Ovary (tissue), 9 donors: ENCODE measurements around the gene FAM9C. TPM values are rescaled to one million over a fixed set of nuclear protein-coding genes. Genes with fewer than 3 reads are reported as not detected.

Experiments used
- DNase-seq, 5 donors: peaks; one replicate each; pipeline ENCODE4 v3.0.0-alpha.2; 2019 to 2020
- H3K27ac ChIP-seq, 2 donors: fragments of 200-600 bp; one replicate each; pipeline versions ENCODE4 v1.5.1 to v1.8.0; 2019 to 2022
- H3K27me3 ChIP-seq: fragments of 200-600 bp; one replicate; pipeline ENCODE4 v1.8.0; 2022
- H3K36me3 ChIP-seq: fragments of 200-600 bp; sonication (generic); one replicate; pipeline ENCODE4 v1.5.1; 2019
- H3K4me1 ChIP-seq: one replicate; pipeline ENCODE4 v1.8.1; 2013; ENCODE audit warnings: mild to moderate bottlenecking, moderate library complexity; ENCODE audit not compliant: insufficient read depth
- H3K4me3 ChIP-seq: fragments of 200-600 bp; sonication (generic); one replicate; pipeline ENCODE4 v1.5.1; 2017
- H3K9me3 ChIP-seq, 2 donors: fragments of 200-600 bp in 1 of 2; sonication (generic) in 1 of 2; one replicate each; pipeline versions ENCODE4 v1.5.1 to v1.8.1; 2013 to 2019; ENCODE audit warnings: mild to moderate bottlenecking in 1 of 2, moderate library complexity in 1 of 2
- EP300 ChIP-seq: sonication (generic); formaldehyde crosslinking; IDR thresholded peaks from one replicate; pipeline ENCODE4 v1.6.1; 2017; ENCODE audit warnings: antibody characterized with exemption
- POLR2A ChIP-seq: fragments of 450-650 bp; IDR thresholded peaks from one replicate; pipeline ENCODE4 v1.6.1; 2017; ENCODE audit warnings: antibody characterized with exemption, mild to moderate bottlenecking, moderate library complexity
- WGBS, 3 donors: extraction: QIAGEN DNeasy Blood & Tissue Kit in 1 of 3; methylation state at CpG; one replicate each; pipeline versions ENCODE4 v1.1.5 to v1.1.7; 2013 to 2017; 5-methylcytosine and 5-hydroxymethylcytosine counted together
- intact Hi-C, 4 donors: fragments of 100-400 bp; cut with DNase I; formaldehyde crosslinking; loops; one replicate each; pipeline versions ENCODE4 v1.11.0 to v1.15.1; 2022 to 2023
- polyA plus RNA-seq, 2 donors: library from polyadenylated mRNA; stranded (reverse); fragments of 200-250 nt in 1 of 2; fragments of 350-450 nt in 1 of 2; fragmentation: Illumina TruSeq in 1 of 2; extraction: RNeasy Lipid Tissue Mini Kit (QIAGEN cat#74804) in 1 of 2; gene quantifications; one replicate each; pipeline ENCODE4 v1.2.3, GENCODE V29; 2013 to 2014
- total RNA-seq, 7 donors: library from RNA; depleted of rRNA in 2 of 7; stranded (reverse); fragments of >200 nt in 2 of 7; fragmentation: NEBNext Ultra II Directional in 3 of 7; extraction: Animal tissue kit (Norgen Biotek cat#: 25700) in 3 of 7; gene quantifications; one replicate each; pipeline versions ENCODE4 v1.1.0 to v1.2.4, GENCODE V29; 2016 to 2023
- TF ChIP-seq, protein P1 (sequence below), 3 donors: fragments of 450-650 bp in 2 of 3; fragments of 200-600 bp in 1 of 3; IDR thresholded peaks; one replicate each; pipeline versions ENCODE4 v1.5.1 to v1.8.0; 2016 to 2022; ENCODE audit warnings: antibody characterized with exemption in 3 of 3, mild to moderate bottlenecking in 1 of 3
- donor health status: DM: no; HTN: no; CAD: no; lungs with moderate emphysema.
- donor health status: DM: no; HTN: no; CAD: no.
- donor health status: Bipolar disorder and iron deficiency.
- donor health status: DM: yes; HTN: yes; CAD: no.
- donor health status: DM: no; HTN: no; CAD: no.
- donor health status: DM: yes; HTN: yes; CAD: no.

The FAM9C gene
- total and polyA plus RNA-seq, 9 donors = 0.10 to 1.6 (median 0.87) TPM; not detected in 4

DNA sequence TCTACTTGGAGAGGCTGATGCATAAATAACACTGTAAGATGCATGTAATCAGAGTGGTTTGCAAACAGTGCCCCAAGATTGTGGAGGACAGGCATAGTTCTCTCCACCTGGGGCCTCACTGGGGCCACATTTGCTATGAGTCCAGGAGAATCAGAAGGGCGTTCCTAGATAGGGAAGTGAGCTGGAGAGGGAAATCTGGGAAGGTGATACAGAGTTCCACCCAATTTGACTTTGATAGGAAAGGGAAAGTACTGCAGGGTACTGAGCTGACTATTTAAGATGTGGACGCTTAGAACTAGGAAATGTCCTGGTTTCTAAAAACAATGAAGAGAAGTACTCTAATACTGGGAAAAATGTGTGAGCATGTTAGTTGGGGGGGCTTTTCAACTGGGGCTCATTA lies 33.9 kb downstream of the FAM9C start:
- DNase-seq = no peak
- intact Hi-C loops = no loop called here
- Histone ChIP-seq H3K4me1 (peaks cover 6% of the 10 kb centered on the region), H3K27me3 (no peaks in the 10 kb centered on the region), H3K9me3 (no peaks in the 10 kb centered on the region), H3K36me3 (no peaks in the 10 kb centered on the region), H3K4me3 (no peak overlapping the region), H3K27ac (no peak overlapping the region)
- TF ChIP-seq EP300 (no peak), POLR2A (no peak)
- TF ChIP-seq, protein P1, sequence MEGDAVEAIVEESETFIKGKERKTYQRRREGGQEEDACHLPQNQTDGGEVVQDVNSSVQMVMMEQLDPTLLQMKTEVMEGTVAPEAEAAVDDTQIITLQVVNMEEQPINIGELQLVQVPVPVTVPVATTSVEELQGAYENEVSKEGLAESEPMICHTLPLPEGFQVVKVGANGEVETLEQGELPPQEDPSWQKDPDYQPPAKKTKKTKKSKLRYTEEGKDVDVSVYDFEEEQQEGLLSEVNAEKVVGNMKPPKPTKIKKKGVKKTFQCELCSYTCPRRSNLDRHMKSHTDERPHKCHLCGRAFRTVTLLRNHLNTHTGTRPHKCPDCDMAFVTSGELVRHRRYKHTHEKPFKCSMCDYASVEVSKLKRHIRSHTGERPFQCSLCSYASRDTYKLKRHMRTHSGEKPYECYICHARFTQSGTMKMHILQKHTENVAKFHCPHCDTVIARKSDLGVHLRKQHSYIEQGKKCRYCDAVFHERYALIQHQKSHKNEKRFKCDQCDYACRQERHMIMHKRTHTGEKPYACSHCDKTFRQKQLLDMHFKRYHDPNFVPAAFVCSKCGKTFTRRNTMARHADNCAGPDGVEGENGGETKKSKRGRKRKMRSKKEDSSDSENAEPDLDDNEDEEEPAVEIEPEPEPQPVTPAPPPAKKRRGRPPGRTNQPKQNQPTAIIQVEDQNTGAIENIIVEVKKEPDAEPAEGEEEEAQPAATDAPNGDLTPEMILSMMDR (IDR thresholded peaks at IDR 0.05) = no peak
- WGBS, 3 donors = 63 to 77% (median 71%) methylated on average over 2 of the region's 2 CpGs

- DNase-seq = no peak
- no peaks in the 10 kb centered on the region for H3K9me3 ChIP-seq
- intact Hi-C loops = no loop called here
- no peak overlapping the region for H3K27ac ChIP-seq
- H3K4me3 ChIP-seq = no peak overlapping the region
- TF ChIP-seq, protein P1 (IDR thresholded peaks at IDR 0.05) = no peak
- no peak for TF ChIP-seq EP300
- no peaks in the 10 kb centered on the region for H3K36me3 ChIP-seq
- H3K27me3 ChIP-seq = no peaks in the 10 kb centered on the region
- 79 to 85% (median 80%) methylated on average over 8 of the region's 8 CpGs for WGBS, 3 donors
- peaks cover 6% of the 10 kb centered on the region for H3K4me1 ChIP-seq
Observed at GRCh38 chrX:13009844-13010243, 34.6 kb downstream of the FAM9C start.

DNA sequence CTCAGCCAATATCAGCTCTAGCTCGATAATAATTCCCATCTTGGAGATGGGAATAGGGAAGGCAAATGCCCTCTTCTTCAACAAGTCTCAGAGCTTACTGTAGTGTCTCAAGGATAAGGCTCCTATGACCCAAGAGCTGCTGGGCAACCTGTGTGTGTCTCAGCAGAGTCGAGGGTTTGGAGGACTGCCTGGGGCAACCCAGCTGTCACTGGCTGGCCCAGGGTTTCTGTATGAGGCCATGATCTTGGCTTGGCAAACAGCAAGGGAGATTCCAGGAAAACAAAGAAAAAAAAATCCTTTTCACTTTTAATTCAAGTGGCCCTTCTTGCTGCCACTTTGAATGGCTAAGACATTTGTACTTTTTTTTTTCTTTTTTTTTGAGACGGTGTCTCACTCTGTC lies 35.1 kb downstream of the FAM9C start:
- Histone ChIP-seq H3K4me1 (peaks cover 4% of the 10 kb centered on the region), H3K4me3 (no peak overlapping the region), H3K27me3 (no peaks in the 10 kb centered on the region), H3K27ac (no peak overlapping the region), H3K36me3 (no peaks in the 10 kb centered on the region), H3K9me3 (no peaks in the 10 kb centered on the region)
- TF ChIP-seq POLR2A (no peak), EP300 (no peak)
- TF ChIP-seq, protein P1 (IDR thresholded peaks at IDR 0.05) = no peak
- intact Hi-C loops = no loop called here
- DNase-seq = no peak
- 47 to 52% (median 49%) methylated on average over 3 of the region's 3 CpGs for WGBS, 3 donors

GRCh38 chrX:13008851-13009250 lies 35.6 kb downstream of the FAM9C start:
- no peak overlapping the region for H3K4me3 ChIP-seq
- no peak for TF ChIP-seq POLR2A
- no peak for TF ChIP-seq EP300
- TF ChIP-seq, protein P1 (IDR thresholded peaks at IDR 0.05) = no peak
- 71 to 75% (median 73%) methylated on average over 3 of the region's 3 CpGs for WGBS, 3 donors
- H3K27me3 ChIP-seq = no peaks in the 10 kb centered on the region
- no peaks in the 10 kb centered on the region for H3K36me3 ChIP-seq
- DNase-seq = no peak
- H3K27ac ChIP-seq = no peak overlapping the region
- no peaks in the 10 kb centered on the region for H3K9me3 ChIP-seq
- intact Hi-C loops = no loop called here
- H3K4me1 ChIP-seq = peaks cover 4% of the 10 kb centered on the region

- TF ChIP-seq, protein P1 (IDR thresholded peaks at IDR 0.05) = no peak
- TF ChIP-seq POLR2A (no peak), EP300 (no peak)
- intact Hi-C loops = no loop called here
- Histone ChIP-seq H3K9me3 (no peaks in the 10 kb centered on the region), H3K27ac (no peak overlapping the region), H3K36me3 (no peaks in the 10 kb centered on the region), H3K4me3 (no peak overlapping the region), H3K4me1 (peaks cover 4% of the 10 kb centered on the region), H3K27me3 (no peaks in the 10 kb centered on the region)
- no peak for DNase-seq
- 27 to 31% (median 31%) methylated on average over 2 of the region's 2 CpGs for WGBS, 3 donors
Observed at GRCh38 chrX:13008189-13008533, 36.3 kb downstream of the FAM9C start.
